Upper lobe of left lung (tissue), 6 donors: ENCODE results near the gene MAP1S. TPM values are rescaled to one million over a fixed set of nuclear protein-coding genes. Genes with fewer than 3 reads are reported as not detected.
A peak's percentile ranks its signal among the peaks of the same experiment; 100 is the strongest.

Experiments
- ATAC-seq, 2 donors: fragments of 200-7000 bp; cut with Tn5 transposase; one replicate each; pipeline ENCODE4 v1.9.1; 2022; ENCODE audit warnings: mild to moderate bottlenecking in 2 of 2, moderate library complexity in 2 of 2; ENCODE audit not compliant: low FRiP score in 2 of 2
- DNase-seq, 2 donors: peaks; one replicate each; pipeline ENCODE4 v3.0.0-alpha.2; 2019 to 2020
- H3K27ac ChIP-seq, 4 donors: fragments of 200-600 bp; sonication (generic); one replicate each; pipeline ENCODE4 v1.5.1; 2016 to 2019
- H3K27me3 ChIP-seq, 4 donors: fragments of 200-600 bp; sonication (generic); one replicate each; pipeline ENCODE4 v1.5.1; 2017 to 2019
- H3K36me3 ChIP-seq, 4 donors: fragments of 200-600 bp; sonication (generic); one replicate each; pipeline ENCODE4 v1.5.1; 2016 to 2019
- H3K4me1 ChIP-seq, 4 donors: fragments of 200-600 bp; sonication (generic); one replicate each; pipeline ENCODE4 v1.5.1; 2018 to 2019
- H3K4me3 ChIP-seq, 4 donors: fragments of 200-600 bp; sonication (generic); one replicate each; pipeline ENCODE4 v1.5.1; 2017 to 2019; ENCODE audit warnings: mild to moderate bottlenecking in 2 of 4, moderate library complexity in 1 of 4
- H3K9me3 ChIP-seq, 4 donors: fragments of 200-600 bp; sonication (generic); one replicate each; pipeline ENCODE4 v1.5.1; 2018 to 2019
- EP300 ChIP-seq, 4 donors: sonication (generic); formaldehyde crosslinking; IDR thresholded peaks; one replicate each; pipeline ENCODE4 v1.5.1; 2017; ENCODE audit warnings: antibody characterized with exemption in 4 of 4, control low read depth in 2 of 4
- POLR2A ChIP-seq, 4 donors: fragments of 450-650 bp; IDR thresholded peaks; one replicate each; pipeline ENCODE4 v1.5.1; 2016 to 2017; ENCODE audit warnings: antibody characterized with exemption in 4 of 4, mild to moderate bottlenecking in 2 of 4
- POLR2AphosphoS5 ChIP-seq, 2 donors: sonication (generic); formaldehyde crosslinking; IDR thresholded peaks; one replicate each; pipeline ENCODE4 v1.5.1; 2017; ENCODE audit warnings: antibody characterized with exemption in 2 of 2
- WGBS, 2 donors: methylation state at CpG; one replicate each; pipeline ENCODE4 v1.1.5; 2017 to 2018; 5-methylcytosine and 5-hydroxymethylcytosine counted together
- total RNA-seq, 6 donors: library from RNA; depleted of rRNA in 4 of 6; stranded (reverse); fragments of >200 nt in 4 of 6; gene quantifications; one replicate each; pipeline versions ENCODE4 v1.1.0 to v1.2.1, GENCODE V29; 2016 to 2021
- TF ChIP-seq, protein P1 (sequence below), 6 experiments: fragments of 450-650 bp in 4 of 6; fragments of 200-600 bp in 2 of 6; sonication (generic) in 2 of 6; IDR thresholded peaks; one replicate each; pipeline ENCODE4 v1.5.1; 2016 to 2019; ENCODE audit warnings: antibody characterized with exemption in 6 of 6
- donor health status: DM: no; HTN: no; CAD: no; lungs with moderate emphysema.
- donor health status: DM: no; HTN: yes; CAD: no; lungs with severe emphysema.

The MAP1S gene
- total RNA-seq, 6 donors from 2014 or later = 23.6 to 87.9 (median 63.7) TPM

DNA sequence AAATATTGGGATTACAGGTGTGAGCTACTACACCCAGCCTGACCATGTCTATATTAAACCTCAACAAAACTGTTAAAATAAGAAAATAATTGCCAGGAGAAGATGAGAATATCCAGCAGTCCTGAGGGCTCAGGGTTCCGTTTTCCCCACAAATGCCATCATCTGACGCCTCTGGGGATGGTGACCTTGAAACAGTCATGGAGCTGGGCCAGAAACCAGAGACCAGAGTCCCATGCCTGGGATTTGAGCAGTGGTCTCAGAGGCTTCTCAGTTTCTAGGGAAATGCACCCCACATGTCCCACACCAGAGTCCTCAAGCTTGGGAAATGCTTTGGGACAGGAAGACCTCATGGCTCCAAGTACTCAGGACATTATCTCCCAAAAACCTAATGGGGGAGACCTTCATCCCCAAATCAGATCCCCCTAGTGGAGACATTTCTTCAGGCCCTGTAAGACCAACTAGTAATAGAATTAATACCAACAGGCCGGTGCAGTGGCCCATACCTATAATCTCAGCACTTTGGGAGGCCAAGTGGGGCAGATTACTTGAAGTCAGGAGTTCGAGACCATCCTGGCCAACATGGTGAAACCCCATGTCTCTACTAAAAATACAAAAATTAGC lies 2.9 kb upstream of the MAP1S start:
- DNase-seq = no peak
- H3K27me3 ChIP-seq = no peaks in the 10 kb centered on the region
- H3K36me3 ChIP-seq = peaks cover 0 to 6% (median 0%) of the 10 kb centered on the region in 4 donors
- ATAC-seq = no peak
- no peak overlapping the region for H3K4me3 ChIP-seq
- H3K27ac ChIP-seq = peak overlapping the region in 2 of 4 donors; percentile 18 to 62
- WGBS, 2 donors = 59 to 83% methylated on average over 2 to 4 of the region's 4 CpGs
- H3K4me1 ChIP-seq = peaks cover 34 to 42% (median 38%) of the 10 kb centered on the region in 4 donors
- TF ChIP-seq POLR2A (IDR thresholded peaks at IDR 0.05) = no peak
- TF ChIP-seq, protein P1, sequence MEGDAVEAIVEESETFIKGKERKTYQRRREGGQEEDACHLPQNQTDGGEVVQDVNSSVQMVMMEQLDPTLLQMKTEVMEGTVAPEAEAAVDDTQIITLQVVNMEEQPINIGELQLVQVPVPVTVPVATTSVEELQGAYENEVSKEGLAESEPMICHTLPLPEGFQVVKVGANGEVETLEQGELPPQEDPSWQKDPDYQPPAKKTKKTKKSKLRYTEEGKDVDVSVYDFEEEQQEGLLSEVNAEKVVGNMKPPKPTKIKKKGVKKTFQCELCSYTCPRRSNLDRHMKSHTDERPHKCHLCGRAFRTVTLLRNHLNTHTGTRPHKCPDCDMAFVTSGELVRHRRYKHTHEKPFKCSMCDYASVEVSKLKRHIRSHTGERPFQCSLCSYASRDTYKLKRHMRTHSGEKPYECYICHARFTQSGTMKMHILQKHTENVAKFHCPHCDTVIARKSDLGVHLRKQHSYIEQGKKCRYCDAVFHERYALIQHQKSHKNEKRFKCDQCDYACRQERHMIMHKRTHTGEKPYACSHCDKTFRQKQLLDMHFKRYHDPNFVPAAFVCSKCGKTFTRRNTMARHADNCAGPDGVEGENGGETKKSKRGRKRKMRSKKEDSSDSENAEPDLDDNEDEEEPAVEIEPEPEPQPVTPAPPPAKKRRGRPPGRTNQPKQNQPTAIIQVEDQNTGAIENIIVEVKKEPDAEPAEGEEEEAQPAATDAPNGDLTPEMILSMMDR (IDR thresholded peaks at IDR 0.05) = no peak
- TF ChIP-seq EP300 (IDR thresholded peaks at IDR 0.05) = no peak
- TF ChIP-seq POLR2AphosphoS5 (IDR thresholded peaks at IDR 0.05) = no peak
- H3K9me3 ChIP-seq = no peaks in the 10 kb centered on the region

DNA sequence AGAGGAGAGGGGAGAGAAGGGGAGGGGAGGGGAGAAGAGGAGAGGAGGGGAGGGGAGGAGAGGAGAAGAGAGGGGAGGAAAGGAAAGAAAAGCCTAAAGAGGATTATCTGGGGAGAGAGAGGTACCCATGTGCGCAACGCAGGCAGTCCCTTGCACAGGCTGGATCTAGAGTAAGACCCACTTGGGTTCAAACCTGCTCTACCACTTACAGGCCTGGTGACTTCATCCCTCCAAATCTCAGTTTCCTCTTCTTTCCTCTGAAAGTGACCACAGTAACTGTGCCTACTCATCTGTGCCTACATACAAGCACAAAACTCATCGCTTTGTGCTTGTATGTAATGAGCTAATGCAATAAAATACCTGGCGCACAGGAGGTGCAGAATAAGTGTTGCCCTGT lies 732 bp upstream of the MAP1S start:
- peaks cover 0 to 15% (median 0%) of the 10 kb centered on the region in 4 donors for H3K36me3 ChIP-seq
- peak overlapping the region in 1 of 4 donors; percentile 99 for H3K4me3 ChIP-seq
- no peaks in the 10 kb centered on the region for H3K9me3 ChIP-seq
- no peaks in the 10 kb centered on the region for H3K27me3 ChIP-seq
- peak overlapping the region in 2 of 4 donors; percentile 81 to 89 for H3K27ac ChIP-seq
- DNase-seq (peak in 1 of 2 donors; percentile 47), ATAC-seq (no peak)
- H3K4me1 ChIP-seq = peaks cover 49 to 60% (median 54%) of the 10 kb centered on the region in 4 donors
- WGBS, 2 donors = 71 to 74% methylated on average over 4 of the region's 4 CpGs
- TF ChIP-seq EP300 (IDR thresholded peaks at IDR 0.05) = no peak

DNA sequence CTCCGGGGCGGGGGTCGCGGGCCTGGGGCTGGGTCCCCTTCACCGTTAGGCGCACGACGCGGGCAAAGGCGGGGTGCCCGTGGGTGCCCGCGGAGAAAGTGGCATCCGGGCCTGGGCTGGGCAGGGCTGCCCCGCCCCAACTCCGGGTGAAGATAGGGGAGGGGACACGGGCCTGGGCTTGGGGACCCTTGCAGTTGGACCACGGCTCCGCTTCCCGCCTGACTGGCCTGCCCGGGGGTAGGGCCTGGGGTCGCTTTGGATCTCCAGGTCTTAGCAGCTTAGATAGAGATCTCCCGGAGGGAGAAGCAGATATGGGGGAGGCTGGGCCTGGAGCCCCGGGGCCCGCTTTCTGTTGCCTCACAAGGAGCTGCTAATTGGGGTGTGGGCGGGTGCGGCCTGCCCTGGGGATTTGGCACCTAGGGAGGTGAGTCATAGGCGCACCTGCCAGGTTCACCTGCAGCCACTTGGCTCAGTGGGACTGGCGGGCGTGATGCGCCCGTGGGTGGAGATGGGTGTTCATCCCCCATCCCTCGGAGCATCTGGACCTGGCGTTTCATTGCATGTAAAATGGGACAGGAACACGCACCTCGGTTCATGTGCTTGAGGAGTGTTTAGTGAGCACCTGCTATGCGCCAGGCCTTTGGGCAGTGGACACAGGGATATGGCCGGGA lies 585 bp downstream of the MAP1S start:
- WGBS, 2 donors = 0 to 3% methylated on average over 1 to 21 of the region's 38 CpGs
- TF ChIP-seq, protein P1 (IDR thresholded peaks at IDR 0.05) = no peak
- TF ChIP-seq EP300 (IDR thresholded peaks at IDR 0.05) (no peak), POLR2A (IDR thresholded peaks at IDR 0.05) (no peak), POLR2AphosphoS5 (IDR thresholded peaks at IDR 0.05) (no peak)
- Histone ChIP-seq H3K27me3 (no peaks in the 10 kb centered on the region), H3K27ac (peak overlapping the region; percentile 73 to 89 (median 82)), H3K36me3 (peaks cover 4 to 28% (median 11%) of the 10 kb centered on the region in 4 donors), H3K4me1 (peaks cover 49 to 60% (median 54%) of the 10 kb centered on the region in 4 donors), H3K4me3 (peak overlapping the region; percentile 76 to 99 (median 97)), H3K9me3 (no peaks in the 10 kb centered on the region)
- ATAC-seq = no peak
- DNase-seq = peak; percentile 78 to 82

DNA sequence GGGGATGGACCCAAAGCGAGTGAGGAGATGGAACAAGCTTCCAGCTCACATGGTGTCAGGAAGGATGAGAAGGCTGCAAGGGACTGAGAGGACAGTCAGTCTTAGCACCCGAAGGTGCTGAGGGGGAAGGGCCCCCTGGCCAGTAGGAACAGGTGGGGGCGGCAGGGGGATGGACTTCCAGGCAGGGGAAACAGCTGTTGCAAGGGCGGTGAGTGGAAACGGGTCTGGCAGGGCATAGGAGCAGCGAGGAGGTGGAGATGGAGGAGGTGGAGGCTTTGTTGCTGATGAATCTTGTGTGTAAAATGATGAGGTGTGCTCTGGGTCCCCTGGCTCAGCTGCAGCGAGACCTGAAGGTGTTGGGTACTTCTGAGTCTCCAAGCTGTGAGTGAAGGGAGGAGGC lies 1.2 kb downstream of the MAP1S start:
- DNase-seq = no peak
- peak overlapping the region; percentile 76 to 99 (median 97) for H3K4me3 ChIP-seq
- TF ChIP-seq, protein P1 (IDR thresholded peaks at IDR 0.05) = no peak
- TF ChIP-seq EP300 (IDR thresholded peaks at IDR 0.05) = no peak
- TF ChIP-seq POLR2AphosphoS5 (IDR thresholded peaks at IDR 0.05) = no peak
- TF ChIP-seq POLR2A (IDR thresholded peaks at IDR 0.05) = no peak
- peaks cover 49 to 60% (median 54%) of the 10 kb centered on the region in 4 donors for H3K4me1 ChIP-seq
- 18 to 20% methylated on average over 7 of the region's 7 CpGs for WGBS, 2 donors
- H3K27me3 ChIP-seq = no peaks in the 10 kb centered on the region
- H3K36me3 ChIP-seq = peaks cover 4 to 33% (median 17%) of the 10 kb centered on the region in 4 donors
- no peaks in the 10 kb centered on the region for H3K9me3 ChIP-seq
- peak overlapping the region; percentile 73 to 89 (median 82) for H3K27ac ChIP-seq
- no peak for ATAC-seq

DNA sequence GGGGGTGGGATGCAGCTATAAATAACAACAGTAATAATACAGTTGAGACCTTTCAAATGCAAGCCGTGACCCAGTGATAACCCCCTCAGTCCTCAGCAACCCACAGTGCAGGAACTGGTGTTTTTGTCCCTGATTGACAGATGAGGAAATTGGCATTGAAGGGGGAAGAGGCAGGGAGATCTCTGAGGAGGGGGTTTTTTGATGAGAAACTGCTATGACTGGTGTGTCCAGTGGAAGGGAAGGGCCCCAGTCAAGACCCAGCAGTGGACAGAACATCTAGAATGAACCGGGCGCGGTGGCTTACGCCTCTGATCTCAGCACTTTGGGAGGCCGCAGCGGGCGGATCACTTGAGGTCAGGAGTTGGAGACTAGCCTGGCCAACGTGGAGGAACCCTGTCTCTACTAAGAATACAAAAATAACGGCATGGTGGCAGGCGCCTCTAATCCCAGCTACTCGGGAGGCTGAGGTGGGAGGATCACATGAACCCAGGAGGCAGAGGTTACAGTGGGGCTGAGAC lies 1.9 kb downstream of the MAP1S start:
- no peak for DNase-seq

More for the DNA sequence above, 1.9 kb downstream of the MAP1S start:
- 67 to 72% methylated on average over 12 of the region's 12 CpGs for WGBS, 2 donors
- peaks cover 49 to 60% (median 54%) of the 10 kb centered on the region in 4 donors for H3K4me1 ChIP-seq
- H3K9me3 ChIP-seq = no peaks in the 10 kb centered on the region
- ATAC-seq = peak in 1 of 2 donors; percentile 2
- H3K27me3 ChIP-seq = no peaks in the 10 kb centered on the region
- H3K4me3 ChIP-seq = peak overlapping the region; percentile 76 to 99 (median 97)
- H3K27ac ChIP-seq = peak overlapping the region; percentile 73 to 89 (median 82)
- no peak for TF ChIP-seq EP300 (IDR thresholded peaks at IDR 0.05)
- TF ChIP-seq, protein P1 (IDR thresholded peaks at IDR 0.05) = no peak
- TF ChIP-seq POLR2A (IDR thresholded peaks at IDR 0.05) = no peak
- no peak for TF ChIP-seq POLR2AphosphoS5 (IDR thresholded peaks at IDR 0.05)
- peaks cover 4 to 41% (median 25%) of the 10 kb centered on the region in 4 donors for H3K36me3 ChIP-seq
